Measurements from ENCODE around the gene ADGRB2. TPM values are rescaled to one million over a fixed set of nuclear protein-coding genes. Genes with fewer than 3 reads are reported as not detected.

ADGRB2 gene
- polyA plus RNA-seq, 5 donors: 11.2 to 28.8 (median 16.6) TPM

GRCh38 chr1:31782421-31783410, 18.6 kb upstream of the ADGRB2 start:
- peak in 1 of 2 donors; percentile 51 for DNase-seq

- no peak for DNase-seq
Measured at GRCh38 chr1:31781756-31782371, 17.7 kb upstream of the ADGRB2 start.

GRCh38 chr1:31781138-31781755, 17.1 kb upstream of the ADGRB2 start:
- DNase-seq: no peak

GRCh38 chr1:31780632-31781031, 16.5 kb upstream of the ADGRB2 start:
- no peak for DNase-seq

- no peak for DNase-seq
Measured at GRCh38 chr1:31779687-31780086, 15.5 kb upstream of the ADGRB2 start.

- DNase-seq: no peak
Measured at GRCh38 chr1:31778763-31779488, 14.8 kb upstream of the ADGRB2 start.

- no peak for DNase-seq
Measured at GRCh38 chr1:31776516-31776915, 12.4 kb upstream of the ADGRB2 start.

- DNase-seq: no peak
Measured at GRCh38 chr1:31776032-31776431, 11.9 kb upstream of the ADGRB2 start.

GRCh38 chr1:31775210-31775999, 11.3 kb upstream of the ADGRB2 start:
- no peak for DNase-seq

GRCh38 chr1:31774495-31774894, 10.4 kb upstream of the ADGRB2 start:
- no peak for DNase-seq

- DNase-seq: no peak
Measured at GRCh38 chr1:31773861-31774260, 9.7 kb upstream of the ADGRB2 start.

GRCh38 chr1:31772669-31773248, 8.6 kb upstream of the ADGRB2 start:
- no peak for DNase-seq

GRCh38 chr1:31771891-31772668, 7.9 kb upstream of the ADGRB2 start:
- DNase-seq: no peak

- DNase-seq: no peak
Measured at GRCh38 chr1:31769720-31770390, 5.7 kb upstream of the ADGRB2 start.

GRCh38 chr1:31768939-31769704, 5.0 kb upstream of the ADGRB2 start:
- DNase-seq: no peak

GRCh38 chr1:31768407-31768907, 4.3 kb upstream of the ADGRB2 start:
- DNase-seq: no peak

- DNase-seq: no peak
Measured at GRCh38 chr1:31767225-31767624, 3.1 kb upstream of the ADGRB2 start.

GRCh38 chr1:31765516-31765915, 1.4 kb upstream of the ADGRB2 start:
- DNase-seq: no peak

All from right lung (tissue), 5 donors.